ENCODE data around the gene WDHD1.

DNA sequence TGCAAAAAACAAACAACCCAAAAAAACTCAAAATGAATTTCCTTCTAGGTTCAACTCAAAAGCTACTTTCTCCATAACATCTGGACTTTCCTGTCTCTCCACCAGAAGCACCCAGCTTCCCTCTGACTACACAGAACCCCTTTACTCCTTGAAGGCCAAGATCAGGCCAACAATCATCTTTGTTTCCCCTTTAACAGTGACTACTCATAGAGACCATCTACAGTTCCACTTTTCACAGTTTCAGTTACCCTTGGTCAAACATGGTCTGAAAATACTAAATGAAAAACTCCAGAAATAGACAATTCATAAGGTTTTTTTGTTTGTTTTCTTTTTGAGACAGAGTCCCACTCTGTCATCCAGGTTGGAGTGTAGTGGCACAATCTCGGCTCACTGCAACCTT, 136.1 kb downstream of the WDHD1 start:
- no peak for TF ChIP-seq POLR2A (IDR thresholded peaks at IDR 0.05)
- TF ChIP-seq, protein P1, sequence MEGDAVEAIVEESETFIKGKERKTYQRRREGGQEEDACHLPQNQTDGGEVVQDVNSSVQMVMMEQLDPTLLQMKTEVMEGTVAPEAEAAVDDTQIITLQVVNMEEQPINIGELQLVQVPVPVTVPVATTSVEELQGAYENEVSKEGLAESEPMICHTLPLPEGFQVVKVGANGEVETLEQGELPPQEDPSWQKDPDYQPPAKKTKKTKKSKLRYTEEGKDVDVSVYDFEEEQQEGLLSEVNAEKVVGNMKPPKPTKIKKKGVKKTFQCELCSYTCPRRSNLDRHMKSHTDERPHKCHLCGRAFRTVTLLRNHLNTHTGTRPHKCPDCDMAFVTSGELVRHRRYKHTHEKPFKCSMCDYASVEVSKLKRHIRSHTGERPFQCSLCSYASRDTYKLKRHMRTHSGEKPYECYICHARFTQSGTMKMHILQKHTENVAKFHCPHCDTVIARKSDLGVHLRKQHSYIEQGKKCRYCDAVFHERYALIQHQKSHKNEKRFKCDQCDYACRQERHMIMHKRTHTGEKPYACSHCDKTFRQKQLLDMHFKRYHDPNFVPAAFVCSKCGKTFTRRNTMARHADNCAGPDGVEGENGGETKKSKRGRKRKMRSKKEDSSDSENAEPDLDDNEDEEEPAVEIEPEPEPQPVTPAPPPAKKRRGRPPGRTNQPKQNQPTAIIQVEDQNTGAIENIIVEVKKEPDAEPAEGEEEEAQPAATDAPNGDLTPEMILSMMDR (IDR thresholded peaks at IDR 0.05), result no peak

All from thyroid gland (tissue), 4 donors.